ENCODE measurements around the gene MYRF.

Gene MYRF

GRCh38 chr11:61769169-61769920 is 16.9 kb downstream of the MYRF start:
- no peak overlapping the region for H3K27ac ChIP-seq (ENCODE audit: low read depth, low read length)
- H3K27me3 ChIP-seq (ENCODE audit: control insufficient read depth, low read length): no peaks in the 10 kb centered on the region
- no peaks in the 10 kb centered on the region for H3K9me3 ChIP-seq (ENCODE audit: control insufficient read depth, insufficient read depth, low read length)
- TF ChIP-seq EZH2phosphoT487 (IDR thresholded peaks at IDR 0.05; ENCODE audit: borderline replicate concordance, low read length) (no peak), CTCF (IDR thresholded peaks at IDR 0.05; ENCODE audit: low read depth, low read length, poor library complexity, severe bottlenecking) (no peak)
- no peaks in the 10 kb centered on the region for H3K79me2 ChIP-seq (ENCODE audit: control insufficient read depth, low read length)
- H3F3A ChIP-seq (ENCODE audit: control insufficient read depth, insufficient read depth): no peaks in the 10 kb centered on the region
- no peaks in the 10 kb centered on the region for H3K36me3 ChIP-seq (ENCODE audit: control insufficient read depth, low read length)
- no peaks in the 10 kb centered on the region for H3K9me2 ChIP-seq (replicated peaks; ENCODE audit: control insufficient read depth, low read length)
- H4K20me1 ChIP-seq (ENCODE audit: control insufficient read depth, insufficient read depth, low read depth, low read length): no peaks in the 10 kb centered on the region
- peaks cover 10% of the 10 kb centered on the region for H3K4me1 ChIP-seq (ENCODE audit: control insufficient read depth, low read length)
- H3K4me3 ChIP-seq (ENCODE audit: low read length): no peak overlapping the region
- H3K4me2 ChIP-seq (ENCODE audit: low read length): no peak overlapping the region

- no peaks in the 10 kb centered on the region for H3K27me3 ChIP-seq (ENCODE audit: control insufficient read depth, low read length)
- peaks cover 10% of the 10 kb centered on the region for H3K4me1 ChIP-seq (ENCODE audit: control insufficient read depth, low read length)
- H3K27ac ChIP-seq (ENCODE audit: low read depth, low read length): no peak overlapping the region
- H3K4me3 ChIP-seq (ENCODE audit: low read length): no peak overlapping the region
- no peaks in the 10 kb centered on the region for H3K79me2 ChIP-seq (ENCODE audit: control insufficient read depth, low read length)
- H3K4me2 ChIP-seq (ENCODE audit: low read length): no peak overlapping the region
- H3K36me3 ChIP-seq (ENCODE audit: control insufficient read depth, low read length): no peaks in the 10 kb centered on the region
- TF ChIP-seq EZH2phosphoT487 (IDR thresholded peaks at IDR 0.05; ENCODE audit: borderline replicate concordance, low read length) (no peak), CTCF (IDR thresholded peaks at IDR 0.05; ENCODE audit: low read depth, low read length, poor library complexity, severe bottlenecking) (no peak)
- H4K20me1 ChIP-seq (ENCODE audit: control insufficient read depth, insufficient read depth, low read depth, low read length): no peaks in the 10 kb centered on the region
- no peaks in the 10 kb centered on the region for H3K9me2 ChIP-seq (replicated peaks; ENCODE audit: control insufficient read depth, low read length)
- H3K9me3 ChIP-seq (ENCODE audit: control insufficient read depth, insufficient read depth, low read length): no peaks in the 10 kb centered on the region
- no peaks in the 10 kb centered on the region for H3F3A ChIP-seq (ENCODE audit: control insufficient read depth, insufficient read depth)
These were observed 17.7 kb downstream of the MYRF start for GRCh38 chr11:61769946-61770683.

- Histone ChIP-seq H3K4me3 (ENCODE audit: low read length) (no peak overlapping the region), H3K9me3 (ENCODE audit: control insufficient read depth, insufficient read depth, low read length) (no peaks in the 10 kb centered on the region), H3K36me3 (ENCODE audit: control insufficient read depth, low read length) (no peaks in the 10 kb centered on the region), H3K27ac (ENCODE audit: low read depth, low read length) (no peak overlapping the region), H3K9me2 (replicated peaks; ENCODE audit: control insufficient read depth, low read length) (no peaks in the 10 kb centered on the region), H3K4me2 (ENCODE audit: low read length) (no peak overlapping the region), H4K20me1 (ENCODE audit: control insufficient read depth, insufficient read depth, low read depth, low read length) (no peaks in the 10 kb centered on the region), H3F3A (ENCODE audit: control insufficient read depth, insufficient read depth) (no peaks in the 10 kb centered on the region), H3K79me2 (ENCODE audit: control insufficient read depth, low read length) (no peaks in the 10 kb centered on the region), H3K4me1 (ENCODE audit: control insufficient read depth, low read length) (peaks cover 10% of the 10 kb centered on the region), H3K27me3 (ENCODE audit: control insufficient read depth, low read length) (no peaks in the 10 kb centered on the region)
- no peak for TF ChIP-seq EZH2phosphoT487 (IDR thresholded peaks at IDR 0.05; ENCODE audit: borderline replicate concordance, low read length)
- TF ChIP-seq CTCF (IDR thresholded peaks at IDR 0.05; ENCODE audit: low read depth, low read length, poor library complexity, severe bottlenecking): no peak
These were observed 18.9 kb downstream of the MYRF start for GRCh38 chr11:61771195-61771894.
